COLO829 (cell line): ENCODE measurements around the gene SV2C.
"Not testable (repeated sequence)": the region's sequence is repeated elsewhere in the genome, so short reads cannot be mapped to it uniquely, and the experiment has no call there.

ENCODE experiments used
- DNase-seq: peaks from one replicate; pipeline ENCODE4 v3.0.0; 2012; ENCODE audit warnings: low spot score

The SV2C gene

GRCh38 chr5:76199336-76200318, 116.4 kb downstream of the SV2C start:
- peak; percentile 4 for DNase-seq

GRCh38 chr5:76202182-76202581, 119.0 kb downstream of the SV2C start:
- DNase-seq = no peak

GRCh38 chr5:76204191-76204590, 121.0 kb downstream of the SV2C start:
- DNase-seq = no peak

- no peak for DNase-seq
These were observed 121.5 kb downstream of the SV2C start for GRCh38 chr5:76204713-76205112.

GRCh38 chr5:76207120-76207519, 123.9 kb downstream of the SV2C start:
- no peak for DNase-seq

GRCh38 chr5:76209297-76209696, 126.1 kb downstream of the SV2C start:
- DNase-seq = no peak

GRCh38 chr5:76210946-76211345, 127.8 kb downstream of the SV2C start:
- no peak for DNase-seq

GRCh38 chr5:76213858-76214257, 130.7 kb downstream of the SV2C start:
- DNase-seq = no peak

- no peak for DNase-seq
These were observed 133.6 kb downstream of the SV2C start for GRCh38 chr5:76216748-76217147.

- DNase-seq = no peak
These were observed 136.5 kb downstream of the SV2C start for GRCh38 chr5:76219636-76220035.

- DNase-seq = no peak
These were observed 138.1 kb downstream of the SV2C start for GRCh38 chr5:76221311-76221710.

GRCh38 chr5:76222318-76222717, 139.1 kb downstream of the SV2C start:
- DNase-seq = no peak

GRCh38 chr5:76223696-76224095, 140.5 kb downstream of the SV2C start:
- DNase-seq = no peak

GRCh38 chr5:76224898-76225297, 141.7 kb downstream of the SV2C start:
- DNase-seq = no peak

- DNase-seq = no peak
These were observed 142.2 kb downstream of the SV2C start for GRCh38 chr5:76225336-76225735.

- DNase-seq = no peak
These were observed 146.7 kb downstream of the SV2C start for GRCh38 chr5:76229900-76230299.

GRCh38 chr5:76230711-76231285, 147.6 kb downstream of the SV2C start:
- DNase-seq = no peak

- DNase-seq = no peak
These were observed 151.5 kb downstream of the SV2C start for GRCh38 chr5:76234665-76235064.

- DNase-seq = no peak
These were observed 153.5 kb downstream of the SV2C start for GRCh38 chr5:76236684-76237083.

GRCh38 chr5:76240336-76240735, 157.2 kb downstream of the SV2C start:
- no peak for DNase-seq

GRCh38 chr5:76242155-76242554, 159.0 kb downstream of the SV2C start:
- not testable (repeated sequence) for DNase-seq

- no peak for DNase-seq
These were observed 162.4 kb downstream of the SV2C start for GRCh38 chr5:76245590-76245989.

- DNase-seq = no peak
These were observed 166.4 kb downstream of the SV2C start for GRCh38 chr5:76249621-76250020.
